NB4 (cell line): ENCODE data around the gene IMMP2L.

ENCODE experiments used
- CTCF ChIP-seq: IDR thresholded peaks from one replicate; pipeline ENCODE4 v1.5.1; 2012; ENCODE audit warnings: low read depth, low read length
- MAX ChIP-seq: IDR thresholded peaks from 2 replicates; pipeline ENCODE4 v1.6.1; 2011; ENCODE audit warnings: low read depth, low read length
- MYC ChIP-seq: IDR thresholded peaks from 2 replicates; pipeline ENCODE4 v1.6.1; 2011; ENCODE audit warnings: low read depth, low read length
- POLR2A ChIP-seq: IDR thresholded peaks from 2 replicates; pipeline ENCODE4 v1.6.1; 2011; ENCODE audit warnings: mild to moderate bottlenecking; ENCODE audit not compliant: insufficient read length; ENCODE audit errors: extremely low read depth

DNA sequence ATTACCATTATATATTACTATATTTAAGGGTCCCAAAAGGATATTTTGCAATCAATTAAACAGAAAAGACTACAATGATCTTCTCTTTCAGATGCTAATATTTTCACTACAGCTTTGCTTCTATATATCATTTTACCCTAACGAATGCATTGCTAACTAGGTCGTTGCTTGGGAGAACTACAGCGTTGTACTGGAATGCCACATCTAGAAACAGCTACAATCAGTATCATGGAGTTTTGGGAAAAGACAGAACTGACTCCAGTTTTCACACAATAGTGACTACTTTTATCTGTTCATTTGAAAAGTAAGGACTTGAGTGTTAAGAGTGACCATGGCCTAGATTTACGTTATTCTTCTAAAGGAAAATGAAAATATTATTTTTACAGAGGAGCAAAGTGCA is 432.9 kb downstream of the IMMP2L start:
- TF ChIP-seq CTCF (no peak), MAX (no peak), POLR2A (no peak), MYC (no peak)
